Measurements from ENCODE around the gene TDRD7.
"Not testable (repeated sequence)": the region's sequence is repeated elsewhere in the genome, so short reads cannot be mapped to it uniquely, and the experiment has no call there.

TDRD7 gene

DNA sequence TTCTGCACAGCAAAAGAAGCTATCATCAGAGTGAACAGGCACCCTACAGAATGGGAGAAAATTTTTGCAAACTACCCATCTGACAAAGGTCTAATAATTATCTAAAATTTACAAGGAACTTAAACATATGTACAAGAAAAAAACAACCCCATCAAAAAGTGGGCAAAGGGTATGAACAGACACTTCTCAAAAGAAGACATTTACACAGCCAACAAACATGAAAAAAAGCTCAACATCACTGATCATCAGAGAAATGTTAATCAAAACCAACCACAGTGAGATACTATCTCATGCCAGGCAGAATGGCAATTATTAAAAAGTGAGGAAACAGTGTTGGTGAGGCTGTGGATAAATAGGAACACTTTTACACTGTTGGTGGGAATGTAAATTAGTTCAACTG is 44.9 kb downstream of the TDRD7 start:
- not testable (repeated sequence) for H3K27me3 ChIP-seq (ENCODE audit: insufficient read depth, low read length); H4K8ac ChIP-seq (ENCODE audit: low read depth, low read length); H3K9me3 ChIP-seq (ENCODE audit: insufficient read depth, low read depth, low read length); H3K79me2 ChIP-seq (ENCODE audit: control insufficient read depth, insufficient read depth, low read length, poor library complexity); H3K23ac ChIP-seq (ENCODE audit: low read length); H3K4me3 ChIP-seq (ENCODE audit: low read depth, low read length); H2BK120ac ChIP-seq (ENCODE audit: insufficient read depth, low read length, poor library complexity); DNase-seq; H3K18ac ChIP-seq (ENCODE audit: low read length); H3K14ac ChIP-seq (ENCODE audit: low read length); H2BK5ac ChIP-seq (ENCODE audit: low read depth, low read length, poor library complexity); H4K12ac ChIP-seq (ENCODE audit: low read depth, low read length); H2BK12ac ChIP-seq (ENCODE audit: low read length); H3K4ac ChIP-seq (ENCODE audit: low read depth, low read length); H3K79me1 ChIP-seq (ENCODE audit: low read length); H3K27ac ChIP-seq (ENCODE audit: low read depth, low read length); H3K4me1 ChIP-seq (ENCODE audit: control insufficient read depth in 1 of 2, insufficient read depth in 2 of 2, low read length in 2 of 2); H3K36me3 ChIP-seq (ENCODE audit: control insufficient read depth in 1 of 2, insufficient read depth in 2 of 2, low read length in 2 of 2); H4K91ac ChIP-seq (ENCODE audit: low read depth, low read length); H3K4me2 ChIP-seq (ENCODE audit: low read length); H3K9ac ChIP-seq (ENCODE audit: low read length); H2AK5ac ChIP-seq (ENCODE audit: low read length); H2AFZ ChIP-seq (ENCODE audit: insufficient read depth, low read length, poor library complexity)

DNA sequence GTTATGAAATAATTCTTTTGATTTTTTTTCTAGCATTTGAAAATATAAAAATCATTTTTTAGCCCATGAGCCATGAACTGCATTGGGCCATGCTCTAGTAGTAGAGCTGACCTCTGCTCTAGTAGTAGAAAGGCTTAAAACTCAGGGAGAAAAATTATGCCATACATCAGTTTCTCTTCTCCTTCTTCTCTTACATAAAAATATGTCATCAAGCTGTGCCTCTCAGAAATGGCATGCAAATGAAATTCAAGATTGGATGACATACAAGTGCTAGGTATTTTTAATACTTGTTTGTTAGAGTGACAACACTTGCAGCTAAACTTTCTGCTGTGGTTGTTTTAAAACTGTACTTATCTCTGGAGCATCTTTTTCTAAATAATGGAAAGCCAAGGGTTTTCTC is 47.4 kb downstream of the TDRD7 start:
- no peaks in the 10 kb centered on the region for H3K79me2 ChIP-seq (ENCODE audit: control insufficient read depth, insufficient read depth, low read length, poor library complexity)
- no peaks in the 10 kb centered on the region for H3K4me1 ChIP-seq (ENCODE audit: control insufficient read depth in 1 of 2, insufficient read depth in 2 of 2, low read length in 2 of 2)
- H2BK12ac ChIP-seq (ENCODE audit: low read length) = no peak overlapping the region
- no peak overlapping the region for H3K23ac ChIP-seq (ENCODE audit: low read length)
- no peak overlapping the region for H3K18ac ChIP-seq (ENCODE audit: low read length)
- no peak overlapping the region for H3K14ac ChIP-seq (ENCODE audit: low read length)
- no peak overlapping the region for H2AK5ac ChIP-seq (ENCODE audit: low read length)
- no peaks in the 10 kb centered on the region for H3K79me1 ChIP-seq (ENCODE audit: low read length)
- H3K27me3 ChIP-seq (ENCODE audit: insufficient read depth, low read length) = no peaks in the 10 kb centered on the region
- no peak overlapping the region for H3K9ac ChIP-seq (ENCODE audit: low read length)
- no peak overlapping the region for H3K4me3 ChIP-seq (ENCODE audit: low read depth, low read length)
- no peak overlapping the region for H3K4me2 ChIP-seq (ENCODE audit: low read length)
- H3K9me3 ChIP-seq (ENCODE audit: insufficient read depth, low read depth, low read length) = no peaks in the 10 kb centered on the region
- no peak overlapping the region for H4K12ac ChIP-seq (ENCODE audit: low read depth, low read length)
- no peak overlapping the region for H4K8ac ChIP-seq (ENCODE audit: low read depth, low read length)
- no peak overlapping the region for H2BK120ac ChIP-seq (ENCODE audit: insufficient read depth, low read length, poor library complexity)
- no peak overlapping the region for H2BK5ac ChIP-seq (ENCODE audit: low read depth, low read length, poor library complexity)
- H3K36me3 ChIP-seq (ENCODE audit: control insufficient read depth in 1 of 2, insufficient read depth in 2 of 2, low read length in 2 of 2) = no peaks in the 10 kb centered on the region
- no peak overlapping the region for H3K27ac ChIP-seq (ENCODE audit: low read depth, low read length)
- no peak overlapping the region for H3K4ac ChIP-seq (ENCODE audit: low read depth, low read length)
- DNase-seq = no peak
- no peak overlapping the region for H2AFZ ChIP-seq (ENCODE audit: insufficient read depth, low read length, poor library complexity)
- no peak overlapping the region for H4K91ac ChIP-seq (ENCODE audit: low read depth, low read length)

DNA sequence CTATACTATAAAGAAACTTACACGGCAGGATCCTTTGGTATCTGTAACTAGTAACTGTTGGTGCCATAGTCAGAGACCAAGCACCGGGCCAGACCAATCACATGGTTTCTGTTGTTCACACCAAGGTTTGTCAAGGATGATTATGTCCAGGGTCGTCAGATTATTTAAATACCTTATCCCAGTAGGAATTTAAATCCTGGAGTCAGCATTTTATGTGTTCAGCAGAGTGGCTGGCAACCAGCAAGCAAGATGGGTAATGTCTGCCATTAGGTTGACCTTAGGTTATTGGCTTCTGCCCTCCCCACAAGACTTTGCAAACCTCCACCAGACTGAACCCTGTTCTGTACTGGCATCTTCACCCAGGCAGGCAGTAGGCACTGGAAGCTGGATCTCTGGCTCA is 50.3 kb downstream of the TDRD7 start:
- Histone ChIP-seq H3K4me3 (ENCODE audit: low read depth, low read length) (no peak overlapping the region), H2AK5ac (ENCODE audit: low read length) (no peak overlapping the region), H4K12ac (ENCODE audit: low read depth, low read length) (no peak overlapping the region)

DNA sequence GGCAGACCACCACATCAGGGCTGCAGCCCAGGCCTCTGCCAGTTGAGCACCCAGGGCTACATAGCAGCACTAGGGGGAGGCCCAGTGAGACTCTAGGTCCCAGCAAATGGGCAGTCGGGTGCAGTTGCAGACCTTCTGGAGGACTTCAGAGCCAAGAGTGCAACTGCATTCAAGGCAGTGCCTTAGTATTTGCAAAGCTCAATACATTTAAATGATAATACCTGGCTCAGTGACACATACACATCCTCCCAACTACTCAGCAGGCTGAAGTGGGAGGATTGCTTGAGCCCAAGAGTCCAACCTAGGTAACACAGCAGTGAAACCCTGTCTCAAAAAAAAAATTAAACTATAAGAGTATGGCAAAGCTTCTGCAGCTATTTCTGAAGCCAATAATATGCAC is 51.0 kb downstream of the TDRD7 start:
- no peaks in the 10 kb centered on the region for H3K27me3 ChIP-seq (ENCODE audit: insufficient read depth, low read length)
- H3K9me3 ChIP-seq (ENCODE audit: insufficient read depth, low read depth, low read length) = no peaks in the 10 kb centered on the region
- no peaks in the 10 kb centered on the region for H3K79me1 ChIP-seq (ENCODE audit: low read length)
- H3K27ac ChIP-seq (ENCODE audit: low read depth, low read length) = no peak overlapping the region
- H3K4me3 ChIP-seq (ENCODE audit: low read depth, low read length) = no peak overlapping the region
- no peak overlapping the region for H2AFZ ChIP-seq (ENCODE audit: insufficient read depth, low read length, poor library complexity)
- no peak for DNase-seq
- no peak overlapping the region for H2BK120ac ChIP-seq (ENCODE audit: insufficient read depth, low read length, poor library complexity)
- no peak overlapping the region for H3K9ac ChIP-seq (ENCODE audit: low read length)
- H3K14ac ChIP-seq (ENCODE audit: low read length) = no peak overlapping the region
- H2BK12ac ChIP-seq (ENCODE audit: low read length) = no peak overlapping the region
- H3K4me1 ChIP-seq (ENCODE audit: control insufficient read depth in 1 of 2, insufficient read depth in 2 of 2, low read length in 2 of 2) = no peaks in the 10 kb centered on the region
- H2BK5ac ChIP-seq (ENCODE audit: low read depth, low read length, poor library complexity) = no peak overlapping the region
- H3K79me2 ChIP-seq (ENCODE audit: control insufficient read depth, insufficient read depth, low read length, poor library complexity) = no peaks in the 10 kb centered on the region
- no peaks in the 10 kb centered on the region for H3K36me3 ChIP-seq (ENCODE audit: control insufficient read depth in 1 of 2, insufficient read depth in 2 of 2, low read length in 2 of 2)
- H4K8ac ChIP-seq (ENCODE audit: low read depth, low read length) = no peak overlapping the region
- no peak overlapping the region for H3K23ac ChIP-seq (ENCODE audit: low read length)
- no peak overlapping the region for H4K91ac ChIP-seq (ENCODE audit: low read depth, low read length)
- no peak overlapping the region for H4K12ac ChIP-seq (ENCODE audit: low read depth, low read length)
- H2AK5ac ChIP-seq (ENCODE audit: low read length) = no peak overlapping the region
- no CpG with 5 or more reads among the region's 1 CpG for WGBS (ENCODE audit: extremely low coverage, insufficient coverage, insufficient read length)
- H3K4ac ChIP-seq (ENCODE audit: low read depth, low read length) = no peak overlapping the region
- no peak overlapping the region for H3K18ac ChIP-seq (ENCODE audit: low read length)
- H3K4me2 ChIP-seq (ENCODE audit: low read length) = no peak overlapping the region

More for the DNA sequence above, 50.3 kb downstream of the TDRD7 start:
- no peak overlapping the region for H4K8ac ChIP-seq (ENCODE audit: low read depth, low read length)
- DNase-seq = no peak
- H3K18ac ChIP-seq (ENCODE audit: low read length) = no peak overlapping the region
- no peak overlapping the region for H3K9ac ChIP-seq (ENCODE audit: low read length)
- H3K4me1 ChIP-seq (ENCODE audit: control insufficient read depth in 1 of 2, insufficient read depth in 2 of 2, low read length in 2 of 2) = no peaks in the 10 kb centered on the region
- no CpG with 5 or more reads among the region's 3 CpGs for WGBS (ENCODE audit: extremely low coverage, insufficient coverage, insufficient read length)
- H3K36me3 ChIP-seq (ENCODE audit: control insufficient read depth in 1 of 2, insufficient read depth in 2 of 2, low read length in 2 of 2) = no peaks in the 10 kb centered on the region
- no peak overlapping the region for H3K23ac ChIP-seq (ENCODE audit: low read length)
- no peak overlapping the region for H2BK120ac ChIP-seq (ENCODE audit: insufficient read depth, low read length, poor library complexity)
- no peaks in the 10 kb centered on the region for H3K27me3 ChIP-seq (ENCODE audit: insufficient read depth, low read length)
- no peak overlapping the region for H4K91ac ChIP-seq (ENCODE audit: low read depth, low read length)
- H3K79me2 ChIP-seq (ENCODE audit: control insufficient read depth, insufficient read depth, low read length, poor library complexity) = no peaks in the 10 kb centered on the region
- no peak overlapping the region for H2BK12ac ChIP-seq (ENCODE audit: low read length)
- H3K4me2 ChIP-seq (ENCODE audit: low read length) = no peak overlapping the region
- H3K14ac ChIP-seq (ENCODE audit: low read length) = no peak overlapping the region
- no peak overlapping the region for H2AFZ ChIP-seq (ENCODE audit: insufficient read depth, low read length, poor library complexity)
- H3K9me3 ChIP-seq (ENCODE audit: insufficient read depth, low read depth, low read length) = no peaks in the 10 kb centered on the region
- no peak overlapping the region for H3K27ac ChIP-seq (ENCODE audit: low read depth, low read length)
- H2BK5ac ChIP-seq (ENCODE audit: low read depth, low read length, poor library complexity) = no peak overlapping the region
- H3K4ac ChIP-seq (ENCODE audit: low read depth, low read length) = no peak overlapping the region
- H3K79me1 ChIP-seq (ENCODE audit: low read length) = no peaks in the 10 kb centered on the region

Data from trophoblast cell (in vitro differentiated cells and primary cell).